Hepatocyte (in vitro differentiated cells): ENCODE results near the gene VWA2. TPM values are rescaled to one million over a fixed set of nuclear protein-coding genes. Genes with fewer than 3 reads are reported as not detected.

ENCODE experiments used
- DNase-seq: peaks from one replicate; pipeline ENCODE4 v3.0.0-alpha.2; 2016; ENCODE audit warnings: low spot score
- H2AFZ ChIP-seq: fragments of 200-600 bp; sonication (generic); 2 replicates; pipeline ENCODE4 v1.6.0; 2016; ENCODE audit warnings: antibody characterized with exemption, mild to moderate bottlenecking
- H3K27ac ChIP-seq: fragments of 200-600 bp; sonication (generic); 2 replicates; pipeline ENCODE4 v1.5.1; 2016; ENCODE audit warnings: mild to moderate bottlenecking
- H3K27me3 ChIP-seq: fragments of 200-600 bp; sonication (generic); 2 replicates; pipeline ENCODE4 v1.6.1; 2016
- H3K36me3 ChIP-seq: fragments of 200-600 bp; sonication (generic); replicated peaks from 2 replicates; pipeline ENCODE4 v1.5.1; 2016; ENCODE audit warnings: low read depth; ENCODE audit not compliant: insufficient read depth
- H3K4me1 ChIP-seq: fragments of 200-600 bp; sonication (generic); 2 replicates; pipeline ENCODE4 v1.5.1; 2016; ENCODE audit warnings: mild to moderate bottlenecking, moderate library complexity; ENCODE audit not compliant: insufficient read depth
- H3K4me2 ChIP-seq: fragments of 200-600 bp; sonication (generic); 2 replicates; pipeline ENCODE4 v1.6.0; 2016
- H3K4me3 ChIP-seq: fragments of 200-600 bp; sonication (generic); 2 replicates; pipeline ENCODE4 v1.5.1; 2016; ENCODE audit warnings: mild to moderate bottlenecking
- H3K79me2 ChIP-seq: fragments of 200-600 bp; sonication (generic); 2 replicates; pipeline ENCODE4 v1.6.0; 2017; ENCODE audit warnings: mild to moderate bottlenecking
- H3K9me2 ChIP-seq: fragments of 200-600 bp; sonication (generic); replicated peaks from 2 replicates; pipeline ENCODE4 v1.6.0; 2017; ENCODE audit warnings: mild to moderate bottlenecking; ENCODE audit not compliant: insufficient read depth
- H3K9me3 ChIP-seq: fragments of 200-600 bp; sonication (generic); 2 replicates; pipeline ENCODE4 v1.5.1; 2016; ENCODE audit warnings: low read depth, mild to moderate bottlenecking
- H4K20me1 ChIP-seq: fragments of 200-600 bp; sonication (generic); 2 replicates; pipeline ENCODE4 v1.6.0; 2016; ENCODE audit warnings: mild to moderate bottlenecking; ENCODE audit not compliant: insufficient read depth, poor library complexity, severe bottlenecking
- CTCF ChIP-seq: fragments of 200-600 bp; sonication (generic); IDR thresholded peaks from 2 replicates; pipeline ENCODE4 v1.5.1; 2016; ENCODE audit warnings: antibody characterized with exemption, mild to moderate bottlenecking; ENCODE audit not compliant: poor library complexity
- EZH2 ChIP-seq: fragments of 200-600 bp; sonication (generic); IDR thresholded peaks from 2 replicates; pipeline ENCODE4 v1.6.1; 2016; ENCODE audit warnings: antibody characterized with exemption, mild to moderate bottlenecking, borderline replicate concordance
- EZH2phosphoT487 ChIP-seq: fragments of 200-600 bp; sonication (generic); IDR thresholded peaks from one replicate; pipeline ENCODE4 v1.6.1; 2018; ENCODE audit warnings: antibody characterized with exemption, mild to moderate bottlenecking, low read depth, moderate library complexity; ENCODE audit not compliant: unreplicated experiment, severe bottlenecking
- WGBS: methylation state at CpG from one replicate; pipeline ENCODE4 v1.1.6; 2016; ENCODE audit warnings: low lambda C conversion rate; ENCODE audit errors: missing lambda C conversion rate; 5-methylcytosine and 5-hydroxymethylcytosine counted together
- polyA plus RNA-seq: library from polyadenylated mRNA; unstranded; fragments of >200 nt; fragmentation: Nextera tagmentation; extraction: Ambion mirVana; gene quantifications from 2 replicates; pipeline ENCODE4 v1.2.1, GENCODE V29; 2016
- total RNA-seq: library from RNA; depleted of rRNA; stranded (reverse); fragments of >200 nt; gene quantifications from 2 replicates; pipeline ENCODE4 v1.2.3, GENCODE V29; 2014

The VWA2 gene
- total and polyA plus RNA-seq, 2 experiments from 2014 or later = 6.3 to 12.3 TPM

- Histone ChIP-seq H3K4me2 (no peak overlapping the region), H3K4me3 (no peak overlapping the region), H2AFZ (no peak overlapping the region), H3K9me3 (no peaks in the 10 kb centered on the region), H3K36me3 (no peaks in the 10 kb centered on the region), H3K27ac (no peak overlapping the region), H3K79me2 (no peaks in the 10 kb centered on the region), H3K27me3 (no peaks in the 10 kb centered on the region), H4K20me1 (no peaks in the 10 kb centered on the region), H3K4me1 (peaks cover 9% of the 10 kb centered on the region), H3K9me2 (no peaks in the 10 kb centered on the region)
- TF ChIP-seq CTCF (no peak), EZH2 (no peak), EZH2phosphoT487 (no peak)
- 66% methylated on average over 7 of the region's 19 CpGs for WGBS
- no peak for DNase-seq
Observed at GRCh38 chr10:114306116-114306973, 67.3 kb downstream of the VWA2 start.

- H3K4me2 ChIP-seq = no peak overlapping the region
- WGBS = 90% methylated on average over 10 of the region's 10 CpGs
Observed at GRCh38 chr10:114307731-114308130, 68.7 kb downstream of the VWA2 start.

GRCh38 chr10:114308531-114309363 is 69.7 kb downstream of the VWA2 start:
- Histone ChIP-seq H3K79me2 (no peaks in the 10 kb centered on the region), H3K4me3 (no peak overlapping the region), H3K27me3 (no peaks in the 10 kb centered on the region), H3K9me2 (no peaks in the 10 kb centered on the region), H3K4me1 (peaks cover 9% of the 10 kb centered on the region), H3K4me2 (no peak overlapping the region), H3K27ac (no peak overlapping the region), H3K9me3 (no peaks in the 10 kb centered on the region), H2AFZ (no peak overlapping the region), H4K20me1 (no peaks in the 10 kb centered on the region), H3K36me3 (no peaks in the 10 kb centered on the region)
- 91% methylated on average over 9 of the region's 9 CpGs for WGBS
- TF ChIP-seq EZH2 = no peak
- TF ChIP-seq CTCF = no peak
- TF ChIP-seq EZH2phosphoT487 = no peak
- no peak for DNase-seq

More at GRCh38 chr10:114307731-114308130, 68.7 kb downstream of the VWA2 start:
- TF ChIP-seq EZH2 = no peak
- TF ChIP-seq CTCF = no peak
- no peak for TF ChIP-seq EZH2phosphoT487
- Histone ChIP-seq H3K27me3 (no peaks in the 10 kb centered on the region), H3K36me3 (no peaks in the 10 kb centered on the region), H2AFZ (no peak overlapping the region), H3K9me2 (no peaks in the 10 kb centered on the region), H3K4me3 (no peak overlapping the region), H3K27ac (no peak overlapping the region), H3K9me3 (no peaks in the 10 kb centered on the region), H3K79me2 (no peaks in the 10 kb centered on the region), H3K4me1 (peaks cover 9% of the 10 kb centered on the region), H4K20me1 (no peaks in the 10 kb centered on the region)
- no peak for DNase-seq
